Measurements from ENCODE around the gene KANSL1.

DNA sequence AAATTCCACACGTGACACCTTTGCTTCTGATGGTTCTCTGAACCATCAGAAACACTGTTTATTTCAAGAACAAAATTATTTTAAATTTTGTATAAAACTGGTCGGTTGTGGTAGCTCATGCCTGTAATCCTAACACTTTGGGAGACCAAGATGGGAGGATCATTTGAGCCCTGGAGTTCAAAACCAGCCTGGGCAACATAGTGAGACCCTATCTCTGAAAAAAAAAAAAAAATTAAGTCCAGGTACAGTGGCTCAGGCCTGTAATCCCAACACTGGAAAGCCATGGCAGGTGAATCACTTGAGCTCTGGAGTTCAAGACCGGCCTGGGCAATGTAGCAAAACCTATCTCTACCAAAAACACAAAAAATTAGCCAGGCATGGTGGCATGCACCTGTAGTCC, 8.3 kb upstream of the KANSL1 start:
- TF ChIP-seq SIN3A (IDR thresholded peaks at IDR 0.05; ENCODE audit: borderline replicate concordance, insufficient read depth, low read length) = no peak
- TF ChIP-seq POLR2AphosphoS5 (IDR thresholded peaks at IDR 0.05; ENCODE audit: low read depth, low read length) = no peak
- TF ChIP-seq REST (IDR thresholded peaks at IDR 0.05; ENCODE audit: insufficient read depth in 1 of 2, low read depth in 2 of 2, low read length in 2 of 2) = no peak
- no peak for TF ChIP-seq TAF1 (IDR thresholded peaks at IDR 0.05; ENCODE audit: borderline replicate concordance, insufficient read depth, low read length)
- TF ChIP-seq FOXP2 (optimal IDR thresholded peaks at IDR 0.05; ENCODE audit: borderline replicate concordance, extremely low read depth, extremely low read length, insufficient read depth) = no peak
